OCI-LY3 (cell line): ENCODE results near the gene AMDHD2.

Experiments used
- EZH2phosphoT487 ChIP-seq: fragments of 200-600 bp; shearing (Covaris generic); IDR thresholded peaks from 2 replicates; pipeline ENCODE4 v1.6.1; 2018; ENCODE audit warnings: antibody characterized with exemption, mixed run types, low read depth
- TF ChIP-seq, protein P1 (sequence below): fragments of 200-600, 300-600 bp; sonication (generic); IDR thresholded peaks from 2 replicates; pipeline ENCODE4 v1.5.1; 2014; ENCODE audit warnings: antibody characterized with exemption, low read length, low read depth

DNA sequence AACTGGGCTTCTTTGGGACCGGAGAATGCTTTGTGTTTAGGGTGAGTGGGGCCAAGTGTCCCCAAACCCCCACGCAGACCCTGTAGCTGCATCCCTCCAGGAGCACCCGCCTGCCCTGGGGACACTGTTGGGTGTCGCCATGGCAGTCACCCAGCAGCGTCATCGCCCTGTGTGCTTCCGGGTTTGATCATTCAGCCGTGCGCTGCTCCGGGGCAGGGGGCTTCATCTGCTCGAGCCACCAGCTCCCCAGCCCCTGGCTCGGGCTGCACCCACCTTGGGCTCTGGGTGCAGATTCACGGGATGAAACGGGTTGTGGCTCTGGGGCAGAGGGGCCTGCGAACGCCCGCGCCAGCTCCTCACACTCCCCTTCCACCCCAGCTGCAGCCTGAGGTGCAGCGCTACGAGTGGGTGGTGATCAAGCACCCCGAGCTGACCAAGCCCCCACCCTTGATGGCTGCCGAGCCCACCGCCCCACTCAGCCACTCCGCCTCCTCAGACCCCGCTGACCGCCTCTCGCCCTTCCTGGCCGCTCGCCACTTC, 20.2 kb upstream of the AMDHD2 start:
- TF ChIP-seq, protein P1, sequence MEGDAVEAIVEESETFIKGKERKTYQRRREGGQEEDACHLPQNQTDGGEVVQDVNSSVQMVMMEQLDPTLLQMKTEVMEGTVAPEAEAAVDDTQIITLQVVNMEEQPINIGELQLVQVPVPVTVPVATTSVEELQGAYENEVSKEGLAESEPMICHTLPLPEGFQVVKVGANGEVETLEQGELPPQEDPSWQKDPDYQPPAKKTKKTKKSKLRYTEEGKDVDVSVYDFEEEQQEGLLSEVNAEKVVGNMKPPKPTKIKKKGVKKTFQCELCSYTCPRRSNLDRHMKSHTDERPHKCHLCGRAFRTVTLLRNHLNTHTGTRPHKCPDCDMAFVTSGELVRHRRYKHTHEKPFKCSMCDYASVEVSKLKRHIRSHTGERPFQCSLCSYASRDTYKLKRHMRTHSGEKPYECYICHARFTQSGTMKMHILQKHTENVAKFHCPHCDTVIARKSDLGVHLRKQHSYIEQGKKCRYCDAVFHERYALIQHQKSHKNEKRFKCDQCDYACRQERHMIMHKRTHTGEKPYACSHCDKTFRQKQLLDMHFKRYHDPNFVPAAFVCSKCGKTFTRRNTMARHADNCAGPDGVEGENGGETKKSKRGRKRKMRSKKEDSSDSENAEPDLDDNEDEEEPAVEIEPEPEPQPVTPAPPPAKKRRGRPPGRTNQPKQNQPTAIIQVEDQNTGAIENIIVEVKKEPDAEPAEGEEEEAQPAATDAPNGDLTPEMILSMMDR: no peak
- no peak for TF ChIP-seq EZH2phosphoT487
